Fibroblast of mammary gland (primary cell): ENCODE measurements around the gene SIK2.

Experiments used
- DNase-seq: peaks from one replicate; pipeline ENCODE4 v3.0.0-alpha.2; 2010; ENCODE audit warnings: low read depth
- H3K4me3 ChIP-seq: 2 replicates; pipeline ENCODE4 v1.5.1; 2011; ENCODE audit warnings: low read depth, mild to moderate bottlenecking, low read length, moderate library complexity; ENCODE audit not compliant: control insufficient read depth
- TF ChIP-seq, protein P1 (sequence below): conservative IDR thresholded peaks from 2 replicates; pipeline ENCODE4 v1.5.1; 2011; ENCODE audit warnings: low read depth, low read length, inconsistent platforms; ENCODE audit not compliant: control insufficient read depth, insufficient read depth

Gene SIK2

GRCh38 chr11:111607751-111608150 is 5.5 kb downstream of the SIK2 start:
- no peak for DNase-seq
- TF ChIP-seq, protein P1, sequence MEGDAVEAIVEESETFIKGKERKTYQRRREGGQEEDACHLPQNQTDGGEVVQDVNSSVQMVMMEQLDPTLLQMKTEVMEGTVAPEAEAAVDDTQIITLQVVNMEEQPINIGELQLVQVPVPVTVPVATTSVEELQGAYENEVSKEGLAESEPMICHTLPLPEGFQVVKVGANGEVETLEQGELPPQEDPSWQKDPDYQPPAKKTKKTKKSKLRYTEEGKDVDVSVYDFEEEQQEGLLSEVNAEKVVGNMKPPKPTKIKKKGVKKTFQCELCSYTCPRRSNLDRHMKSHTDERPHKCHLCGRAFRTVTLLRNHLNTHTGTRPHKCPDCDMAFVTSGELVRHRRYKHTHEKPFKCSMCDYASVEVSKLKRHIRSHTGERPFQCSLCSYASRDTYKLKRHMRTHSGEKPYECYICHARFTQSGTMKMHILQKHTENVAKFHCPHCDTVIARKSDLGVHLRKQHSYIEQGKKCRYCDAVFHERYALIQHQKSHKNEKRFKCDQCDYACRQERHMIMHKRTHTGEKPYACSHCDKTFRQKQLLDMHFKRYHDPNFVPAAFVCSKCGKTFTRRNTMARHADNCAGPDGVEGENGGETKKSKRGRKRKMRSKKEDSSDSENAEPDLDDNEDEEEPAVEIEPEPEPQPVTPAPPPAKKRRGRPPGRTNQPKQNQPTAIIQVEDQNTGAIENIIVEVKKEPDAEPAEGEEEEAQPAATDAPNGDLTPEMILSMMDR: no peak
- H3K4me3 ChIP-seq: no peak overlapping the region

DNA sequence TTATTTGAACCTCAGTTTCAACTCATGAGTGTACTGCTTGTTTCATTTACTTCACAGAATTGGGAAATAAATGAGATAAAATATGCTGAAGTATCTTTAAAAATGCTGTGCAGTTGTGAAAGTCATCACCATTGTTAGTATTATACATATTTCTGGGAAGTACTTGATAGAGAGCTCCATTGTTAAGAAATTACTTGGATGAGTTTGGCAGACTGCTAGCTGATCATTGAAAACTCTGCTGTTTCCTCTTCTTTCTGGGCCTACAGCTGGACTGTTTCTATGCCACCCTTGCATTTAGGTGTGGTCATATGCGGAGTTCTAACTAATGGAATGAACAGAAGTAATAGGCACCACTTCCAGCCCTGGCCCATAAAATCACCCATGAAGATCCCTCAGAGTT is 10.0 kb downstream of the SIK2 start:
- no peak overlapping the region for H3K4me3 ChIP-seq
- TF ChIP-seq, protein P1: no peak
- no peak for DNase-seq

- TF ChIP-seq, protein P1: no peak
- no peak overlapping the region for H3K4me3 ChIP-seq
- no peak for DNase-seq
Measured at GRCh38 chr11:111617286-111617685, 15.0 kb downstream of the SIK2 start.

- no peak overlapping the region for H3K4me3 ChIP-seq
- TF ChIP-seq, protein P1: no peak
- DNase-seq: no peak
Measured at GRCh38 chr11:111620518-111620917, 18.3 kb downstream of the SIK2 start.

DNA sequence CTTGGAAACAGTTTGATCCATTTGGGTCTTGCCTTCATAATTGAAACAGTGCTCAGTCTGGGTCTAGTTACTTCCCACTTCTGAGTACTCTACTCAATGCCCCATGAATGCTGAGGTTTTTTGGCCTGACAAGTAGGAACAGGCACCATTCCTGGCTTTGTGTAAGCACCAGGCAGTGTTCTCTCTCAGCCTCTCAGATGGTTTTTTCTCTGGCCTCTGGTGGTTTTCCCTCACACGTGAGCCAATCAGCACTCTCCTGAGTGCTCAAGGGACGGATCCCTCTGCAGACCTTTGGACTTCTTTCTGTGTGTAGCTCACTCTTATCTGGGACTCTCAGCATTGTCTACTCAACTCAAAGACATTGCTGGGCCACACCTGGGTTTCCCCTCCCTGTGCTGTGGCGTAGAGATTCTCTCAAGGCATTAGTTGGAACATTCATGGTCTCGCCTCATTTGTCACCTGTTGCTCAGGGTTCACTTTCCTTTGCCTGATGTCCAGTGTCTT is 21.3 kb downstream of the SIK2 start:
- TF ChIP-seq, protein P1: no peak
- no peak overlapping the region for H3K4me3 ChIP-seq
- DNase-seq: no peak

DNA sequence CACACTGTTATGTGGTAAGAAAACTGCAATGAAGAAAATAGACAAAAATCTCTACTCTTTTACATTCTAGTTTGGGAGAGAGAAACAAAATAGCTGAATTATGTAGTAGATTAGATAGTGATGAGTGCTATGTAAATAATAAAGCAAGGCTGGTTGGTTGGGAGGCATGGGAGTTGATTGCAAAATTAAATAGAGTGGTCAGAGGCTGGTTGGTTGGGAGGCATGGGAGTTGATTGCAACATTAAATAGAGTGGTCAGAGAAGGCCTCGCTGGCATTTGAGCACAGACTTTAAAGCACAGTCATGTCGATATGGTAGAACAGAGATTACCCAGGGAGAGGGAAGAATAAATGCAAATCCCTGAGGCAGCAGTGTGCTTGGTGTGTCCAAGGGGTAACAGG is 22.4 kb downstream of the SIK2 start:
- no peak overlapping the region for H3K4me3 ChIP-seq
- TF ChIP-seq, protein P1: no peak

GRCh38 chr11:111627591-111627990 is 25.3 kb downstream of the SIK2 start:
- DNase-seq: peak; percentile 62
- H3K4me3 ChIP-seq: no peak overlapping the region
- TF ChIP-seq, protein P1: no peak

More for the DNA sequence above, 22.4 kb downstream of the SIK2 start:
- DNase-seq: no peak
